BE2C (cell line): Measurements from ENCODE around the gene FPR2. TPM values are rescaled to one million over a fixed set of nuclear protein-coding genes. Genes with fewer than 3 reads are reported as not detected.

Source experiments
- DNase-seq: peaks from one replicate; pipeline ENCODE4 v3.0.0-alpha.2; 2020
- H3K27me3 ChIP-seq: fragments of 250-450 bp; sonication (Bioruptor Pico); 2 replicates; pipeline ENCODE4 v1.5.1; 2020; ENCODE audit warnings: mild to moderate bottlenecking
- H3K36me3 ChIP-seq: fragments of 250-450 bp; sonication (Bioruptor Pico); 2 replicates; pipeline ENCODE4 v1.5.1; 2020; ENCODE audit warnings: mild to moderate bottlenecking
- H3K4me1 ChIP-seq: fragments of 250-450 bp; sonication (Bioruptor Pico); 2 replicates; pipeline ENCODE4 v1.5.1; 2020
- H3K4me3 ChIP-seq: 2 replicates; pipeline ENCODE4 v1.5.1; 2011; ENCODE audit warnings: low read depth, low read length
- H3K9me3 ChIP-seq: fragments of 250-450 bp; sonication (Bioruptor Pico); 2 replicates; pipeline ENCODE4 v1.5.1; 2020
- CTCF ChIP-seq: IDR thresholded peaks from 2 replicates; pipeline ENCODE4 v1.5.1; 2012; ENCODE audit warnings: mild to moderate bottlenecking, low read depth, low read length
- polyA plus RNA-seq: library from polyadenylated mRNA; unstranded; fragments of >200 nt; gene quantifications from one replicate; pipeline ENCODE4 v1.2.1, GENCODE V29; 2012; ENCODE audit warnings: low read depth, missing spikeins; ENCODE audit not compliant: insufficient read length, insufficient read depth

FPR2 gene
- not detected for polyA plus RNA-seq

- Histone ChIP-seq H3K4me1 (no peaks in the 10 kb centered on the region), H3K4me3 (no peak within 1 kb of the TSS), H3K27me3 (peaks cover 5% of the 10 kb centered on the region; the same call in 1 of the 2 replicates), H3K9me3 (no peaks in the 10 kb centered on the region), H3K36me3 (no peaks in the 10 kb centered on the region)
- TF ChIP-seq CTCF: no peak
- no peak for DNase-seq
Observed at GRCh38 chr19:51760697-51761356, at the start of gene FPR2. Gene FPR2 (plus strand): TSS chr19:51761180. CDS start chr19:51768659, 7,479 bp downstream.

GRCh38 chr19:51711702-51712101, 49.3 kb upstream of the FPR2 start:
- no peak overlapping the region for H3K4me3 ChIP-seq
- H3K4me1 ChIP-seq: no peaks in the 10 kb centered on the region
- peaks cover 9% of the 10 kb centered on the region; the same call in 1 of the 2 replicates for H3K27me3 ChIP-seq
- TF ChIP-seq CTCF: no peak
- 0 out of 2 replicates have a peak, but pooled peaks cover under 1% of the 10 kb centered on the region for H3K36me3 ChIP-seq
- DNase-seq: no peak
- H3K9me3 ChIP-seq: no peaks in the 10 kb centered on the region

- Histone ChIP-seq H3K4me1 (no peaks in the 10 kb centered on the region), H3K9me3 (no peaks in the 10 kb centered on the region), H3K36me3 (no peaks in the 10 kb centered on the region), H3K27me3 (peaks cover 14% of the 10 kb centered on the region; the same call in 1 of the 2 replicates), H3K4me3 (no peak overlapping the region)
- TF ChIP-seq CTCF: peak; percentile 34
- no peak for DNase-seq
Observed at GRCh38 chr19:51712461-51713081, 48.4 kb upstream of the FPR2 start.

- Histone ChIP-seq H3K27me3 (peaks cover 19% of the 10 kb centered on the region), H3K4me3 (no peak overlapping the region)
- no peak for TF ChIP-seq CTCF
Observed at GRCh38 chr19:51713319-51714285, 47.4 kb upstream of the FPR2 start.

GRCh38 chr19:51714848-51715247, 46.1 kb upstream of the FPR2 start:
- peaks cover 30% of the 10 kb centered on the region for H3K27me3 ChIP-seq
- DNase-seq: no peak
- no peaks in the 10 kb centered on the region for H3K36me3 ChIP-seq
- no peaks in the 10 kb centered on the region for H3K4me1 ChIP-seq
- TF ChIP-seq CTCF: no peak
- no peak overlapping the region for H3K4me3 ChIP-seq
- H3K9me3 ChIP-seq: no peaks in the 10 kb centered on the region; the same call in 1 of the 2 replicates

More at GRCh38 chr19:51713319-51714285, 47.4 kb upstream of the FPR2 start:
- no peaks in the 10 kb centered on the region for H3K9me3 ChIP-seq
- H3K36me3 ChIP-seq: no peaks in the 10 kb centered on the region
- no peak for DNase-seq
- no peaks in the 10 kb centered on the region for H3K4me1 ChIP-seq
